ENCODE data around the gene HIGD1A. TPM values are rescaled to one million over a fixed set of nuclear protein-coding genes. Genes with fewer than 3 reads are reported as not detected.

HIGD1A gene
- total RNA-seq, 4 donors from 2014 or later: 123 to 156 (median 139) TPM

- Histone ChIP-seq H3K27me3 (no peaks in the 10 kb centered on the region), H3K36me3 (no peaks in the 10 kb centered on the region), H3K4me3 (no peak within 1 kb of the TSS), H3K9me3 (no peaks in the 10 kb centered on the region), H3K27ac (no peak within 1 kb of the TSS), H3K4me1 (peaks cover 0 to 7% of the 10 kb centered on the region in 2 donors)
- ATAC-seq: no peak
- DNase-seq: no peak
- intact Hi-C loops (cut with DNase I; ENCODE audit: low total_unique reads) (loop anchor here (10.0 kb wide), 1 partner anchor 1594 kb away; no protein-coding TSS in a partner anchor), in situ Hi-C loops (cut with MboI; ENCODE audit: low sequenced_read_pairs in 4 of 4) (no loop called here)
- TF ChIP-seq POLR2A (IDR thresholded peaks at IDR 0.05): no peak
- TF ChIP-seq CTCF (IDR thresholded peaks at IDR 0.05 in 4 of 5, conservative IDR thresholded peaks at IDR 0.05 in 1 of 5): no peak
These were observed 4.9 kb upstream of the HIGD1A start, which contains the start of gene ACKR2 for GRCh38 chr3:42809202-42809601. ACKR2 (plus strand) TSS chr3:42809445; CDS start chr3:42864503, 55,058 bp downstream.

GRCh38 chr3:42807929-42808328 lies 3.6 kb upstream of the HIGD1A start:
- TF ChIP-seq POLR2A (IDR thresholded peaks at IDR 0.05) (no peak), CTCF (IDR thresholded peaks at IDR 0.05 in 4 of 5, conservative IDR thresholded peaks at IDR 0.05 in 1 of 5) (no peak)
- Histone ChIP-seq H3K4me3 (no peak overlapping the region), H3K9me3 (no peaks in the 10 kb centered on the region), H3K4me1 (peaks cover 4 to 12% of the 10 kb centered on the region in 2 donors), H3K27me3 (no peaks in the 10 kb centered on the region), H3K27ac (no peak overlapping the region), H3K36me3 (no peaks in the 10 kb centered on the region)
- no peak for ATAC-seq
- DNase-seq: no peak
- intact Hi-C loops (cut with DNase I; ENCODE audit: low total_unique reads) (loop anchor here (10.0 kb wide), 1 partner anchor 1593 kb away; no protein-coding TSS in a partner anchor), in situ Hi-C loops (cut with MboI; ENCODE audit: low sequenced_read_pairs in 4 of 4) (no loop called here)

- in situ Hi-C loops (cut with MboI; ENCODE audit: low sequenced_read_pairs in 4 of 4) (no loop called here), intact Hi-C loops (cut with DNase I; ENCODE audit: low total_unique reads) (loop anchor here (10.0 kb wide), 1 partner anchor 1590 kb away; no protein-coding TSS in a partner anchor)
- Histone ChIP-seq H3K36me3 (no peaks in the 10 kb centered on the region), H3K4me3 (peak overlapping the region; percentile 78 to 98 (median 88)), H3K27me3 (no peaks in the 10 kb centered on the region), H3K27ac (peak overlapping the region; percentile 95 to 98 (median 97)), H3K4me1 (peaks cover 30 to 36% of the 10 kb centered on the region in 2 donors), H3K9me3 (no peaks in the 10 kb centered on the region)
- DNase-seq: peak in 1 of 2 donors; percentile 31
- peak in 1 of 2 donors; percentile 3 for ATAC-seq
- TF ChIP-seq POLR2A (IDR thresholded peaks at IDR 0.05) (no peak), CTCF (IDR thresholded peaks at IDR 0.05 in 4 of 5, conservative IDR thresholded peaks at IDR 0.05 in 1 of 5) (no peak)
These were observed 991 bp upstream of the HIGD1A start for GRCh38 chr3:42805141-42805821.

- DNase-seq (no peak), ATAC-seq (no peak)
- Histone ChIP-seq H3K27me3 (no peaks in the 10 kb centered on the region), H3K36me3 (no peaks in the 10 kb centered on the region), H3K27ac (peak overlapping the region; percentile 95 to 98 (median 97)), H3K4me3 (peak overlapping the region; percentile 78 to 98 (median 88)), H3K9me3 (no peaks in the 10 kb centered on the region), H3K4me1 (peaks cover 35 to 36% of the 10 kb centered on the region in 2 donors)
- in situ Hi-C loops (cut with MboI; ENCODE audit: low sequenced_read_pairs in 4 of 4) (no loop called here), intact Hi-C loops (cut with DNase I; ENCODE audit: low total_unique reads) (loop anchor here (10.0 kb wide), 1 partner anchor 1590 kb away; no protein-coding TSS in a partner anchor)
- no peak for TF ChIP-seq CTCF (IDR thresholded peaks at IDR 0.05 in 4 of 5, conservative IDR thresholded peaks at IDR 0.05 in 1 of 5)
These were observed 492 bp upstream of the HIGD1A start for GRCh38 chr3:42804831-42805132.

Data from gastrocnemius medialis (tissue), 4 donors.